HepG2 (cell line): ENCODE data around the gene CHP1. TPM values are rescaled to one million over a fixed set of nuclear protein-coding genes. Genes with fewer than 3 reads are reported as not detected.

Source experiments
- ATAC-seq: fragments of 200-7000 bp; cut with Tn5 transposase; 3 replicates; pipeline ENCODE4 v1.9.1; 2020; ENCODE audit warnings: mild to moderate bottlenecking, moderate library complexity
- BruUV-seq: library from RNA; stranded (reverse); fragments of 400-500 nt; replicated peaks from 2 replicates; lab custom pipeline; 2021; lab: Mats Ljungman, UMichigan
- CTCF ChIA-PET: fragments of 300-600 bp; formaldehyde crosslinking; extraction: SDS; loops from one replicate; lab custom pipeline; 2021; ENCODE audit warnings: low total read pairs, inconsistent platforms, low intra/inter-chr PET ratio; lab: Yijun Ruan, JAX
- POLR2A ChIA-PET: fragments of 350-600 bp; sonication (Branson Sonifier 250); formaldehyde crosslinking; loops from one replicate; lab custom pipeline; 2020; ENCODE audit warnings: antibody characterized with exemption, inconsistent platforms; lab: Yijun Ruan, JAX
- DNase-seq: peaks from one replicate; pipeline ENCODE4 v3.0.0-alpha.2; 2015; ENCODE audit warnings: low spot score
- FAIRE-seq: peaks from 3 replicates; lab custom pipeline; 2011; peaks lifted over from hg19 to GRCh38; lab: Jason Lieb, UNC
- H2AFZ ChIP-seq: one replicate; pipeline ENCODE4 v1.6.1; 2011; ENCODE audit warnings: low read length, inconsistent platforms
- H3K27ac ChIP-seq: fragments of 300-600 bp; 3 replicates; pipeline ENCODE4 v1.8.0; 2011; ENCODE audit warnings: mixed run types, mild to moderate bottlenecking, mixed read lengths, low read length, inconsistent platforms; ENCODE audit not compliant: insufficient read depth; ENCODE audit errors: extremely low read length
- H3K27me3 ChIP-seq, 2 experiments: fragments of 200-600 bp in 1 of 2; 2 replicates in 1 of 2; 3 replicates in 1 of 2; pipeline versions ENCODE4 v1.6.0 to v1.8.0; 2011; ENCODE audit warnings: low read length in 2 of 2, mild to moderate bottlenecking in 2 of 2, moderate library complexity in 2 of 2, inconsistent platforms in 1 of 2; ENCODE audit not compliant: insufficient read depth in 2 of 2, control insufficient read depth in 1 of 2
- H3K36me3 ChIP-seq, 2 experiments: fragments of 200-600 bp in 1 of 2; replicated peaks in 1 of 2; 2 replicates in 1 of 2; 3 replicates in 1 of 2; pipeline versions ENCODE4 v1.5.1 to v1.8.0; 2011; ENCODE audit warnings: low read length in 2 of 2, inconsistent platforms in 1 of 2; ENCODE audit not compliant: insufficient read depth in 2 of 2, control insufficient read depth in 1 of 2
- H3K4me1 ChIP-seq: 2 replicates; pipeline ENCODE4 v1.5.1; 2012; ENCODE audit warnings: low read length, inconsistent platforms; ENCODE audit not compliant: insufficient read depth
- H3K4me2 ChIP-seq: 2 replicates; pipeline ENCODE4 v1.6.0; 2011; ENCODE audit warnings: low read depth, low read length, inconsistent platforms
- H3K4me3 ChIP-seq, 3 experiments: fragments of 200-600 bp in 1 of 3; sonication (generic), shearing (Covaris generic) in 1 of 3; replicated peaks in 1 of 3; 2 replicates each; pipeline ENCODE4 v1.5.1; 2011 to 2016; ENCODE audit warnings: low read length in 3 of 3, inconsistent platforms in 2 of 3, low read depth in 2 of 3, mild to moderate bottlenecking in 2 of 3, control low read depth in 1 of 3, mixed read lengths in 1 of 3; ENCODE audit not compliant: insufficient read depth in 1 of 3
- H3K79me2 ChIP-seq: one replicate; pipeline ENCODE4 v1.6.1; 2011; ENCODE audit warnings: low read length, inconsistent platforms; ENCODE audit not compliant: insufficient read depth
- H3K9ac ChIP-seq: 2 replicates; pipeline ENCODE4 v1.6.0; 2011; ENCODE audit warnings: mild to moderate bottlenecking, low read depth, low read length, inconsistent platforms; ENCODE audit not compliant: insufficient read depth
- H3K9me3 ChIP-seq: 2 replicates; pipeline ENCODE4 v1.5.1; 2012; ENCODE audit warnings: mild to moderate bottlenecking, low read length
- H4K20me1 ChIP-seq: 2 replicates; pipeline ENCODE4 v1.6.0; 2011; ENCODE audit warnings: inconsistent platforms, mild to moderate bottlenecking, low read length, moderate library complexity; ENCODE audit not compliant: insufficient read depth
- AHR ChIP-seq: IDR thresholded peaks from 2 replicates; pipeline ENCODE4 v1.6.1; 2018; ENCODE audit warnings: missing genetic modification reagents, missing compliant biosample characterization
- CREB3 ChIP-seq: sonication (generic); formaldehyde crosslinking; IDR thresholded peaks from 2 replicates; pipeline ENCODE4 v1.5.0; 2020; ENCODE audit warnings: missing genetic modification reagents
- ZNF670 ChIP-seq: sonication (generic); formaldehyde crosslinking; IDR thresholded peaks from 2 replicates; pipeline ENCODE4 v1.8.0; 2022; ENCODE audit warnings: mild to moderate bottlenecking, missing genetic modification reagents, borderline replicate concordance
- ZNF710 ChIP-seq: sonication (generic); formaldehyde crosslinking; IDR thresholded peaks from 2 replicates; pipeline ENCODE4 v1.5.0; 2020; ENCODE audit warnings: mild to moderate bottlenecking, missing genetic modification reagents, borderline replicate concordance
- ZNF737 ChIP-seq: sonication (generic); formaldehyde crosslinking; IDR thresholded peaks from 2 replicates; pipeline ENCODE4 v1.5.0; 2020; ENCODE audit warnings: missing genetic modification reagents, mild to moderate bottlenecking, borderline replicate concordance
- in situ Hi-C: cut with HindIII; loops from 2 replicates; pipeline ENCODE4 v1.10.0; 2017; ENCODE audit warnings: low pct_unique_long_range_greater_than_20kb; ENCODE audit not compliant: extremely low pct_ligation_motif_present
- intact Hi-C: fragments of 100-400 bp; cut with micrococcal nuclease; formaldehyde crosslinking; loops from one replicate; pipeline ENCODE4 v1.10.0; 2022; ENCODE audit not compliant: unreplicated experiment
- polyA plus RNA-seq, 8 experiments: library from polyadenylated mRNA; depleted of rRNA in 3 of 8; stranded (reverse) in 7 of 8; unstranded in 1 of 8; fragments of >200 nt; fragmentation: Illumina TruSeq in 4 of 8; extraction: Trizol in 4 of 8; gene quantifications; 2 replicates each; pipeline versions ENCODE4 v1.2.1 to v1.2.3, GENCODE V29; 2011 to 2016; ENCODE audit warnings: low read depth in 4 of 8, missing spikeins in 1 of 8, mixed read lengths in 1 of 8; ENCODE audit not compliant: insufficient read depth in 1 of 8
- total RNA-seq, 5 experiments: library from RNA; depleted of rRNA; stranded (reverse); fragments of >200 nt; fragmentation: Illumina TruSeq; extraction: Trizol; gene quantifications; 2 replicates each; pipeline ENCODE4 v1.2.3, GENCODE V29; 2016; ENCODE audit warnings: low read depth in 1 of 5

The CHP1 gene
- total and polyA plus RNA-seq, 2 of the 13 experiments (the other 11 are each of a cell fraction or from before 2014, with no cell fraction given): 49.6 to 76.4 TPM

GRCh38 chr15:41269887-41270286, 38.8 kb downstream of the CHP1 start (continued):
- no peak for TF ChIP-seq ZNF710
- no peak for TF ChIP-seq CREB3
- TF ChIP-seq AHR: no peak
- TF ChIP-seq, all 625 proteins: peak for 0

- Histone ChIP-seq H4K20me1 (no peaks in the 10 kb centered on the region), H3K9ac (no peak overlapping the region), H3K27ac (no peak overlapping the region), H2AFZ (no peak overlapping the region), H3K9me3 (no peaks in the 10 kb centered on the region), H3K36me3 (peaks cover 3 to 28% of the 10 kb centered on the region in 2 experiments; a peak in 4 of 5 replicates), H3K4me1 (peaks cover 35% of the 10 kb centered on the region), H3K4me2 (no peak overlapping the region), H3K4me3 (no peak overlapping the region), H3K27me3 (no peaks in the 10 kb centered on the region), H3K79me2 (no peaks in the 10 kb centered on the region)
- no peak for TF ChIP-seq ZNF670 (CRISPR knock-in tag)
- no peak for TF ChIP-seq ZNF737
- ChIA-PET CTCF (no interaction called here), POLR2A (no interaction called here)
- in situ Hi-C loops (no loop called here), intact Hi-C loops (no loop called here)
- DNase-seq (no peak), ATAC-seq (no peak), FAIRE-seq (no peak)
- BruUV-seq: no TSS peak
Measured at GRCh38 chr15:41276831-41277230, 45.8 kb downstream of the CHP1 start.
